GM19452 (cell line): ENCODE results near the gene HGFAC.

Experiments used
- ATAC-seq: cut with Tn5 transposase; IDR thresholded peaks from one replicate; pipeline ENCODE4 v1.9.1; 2021; ENCODE audit not compliant: unreplicated experiment

The HGFAC gene

DNA sequence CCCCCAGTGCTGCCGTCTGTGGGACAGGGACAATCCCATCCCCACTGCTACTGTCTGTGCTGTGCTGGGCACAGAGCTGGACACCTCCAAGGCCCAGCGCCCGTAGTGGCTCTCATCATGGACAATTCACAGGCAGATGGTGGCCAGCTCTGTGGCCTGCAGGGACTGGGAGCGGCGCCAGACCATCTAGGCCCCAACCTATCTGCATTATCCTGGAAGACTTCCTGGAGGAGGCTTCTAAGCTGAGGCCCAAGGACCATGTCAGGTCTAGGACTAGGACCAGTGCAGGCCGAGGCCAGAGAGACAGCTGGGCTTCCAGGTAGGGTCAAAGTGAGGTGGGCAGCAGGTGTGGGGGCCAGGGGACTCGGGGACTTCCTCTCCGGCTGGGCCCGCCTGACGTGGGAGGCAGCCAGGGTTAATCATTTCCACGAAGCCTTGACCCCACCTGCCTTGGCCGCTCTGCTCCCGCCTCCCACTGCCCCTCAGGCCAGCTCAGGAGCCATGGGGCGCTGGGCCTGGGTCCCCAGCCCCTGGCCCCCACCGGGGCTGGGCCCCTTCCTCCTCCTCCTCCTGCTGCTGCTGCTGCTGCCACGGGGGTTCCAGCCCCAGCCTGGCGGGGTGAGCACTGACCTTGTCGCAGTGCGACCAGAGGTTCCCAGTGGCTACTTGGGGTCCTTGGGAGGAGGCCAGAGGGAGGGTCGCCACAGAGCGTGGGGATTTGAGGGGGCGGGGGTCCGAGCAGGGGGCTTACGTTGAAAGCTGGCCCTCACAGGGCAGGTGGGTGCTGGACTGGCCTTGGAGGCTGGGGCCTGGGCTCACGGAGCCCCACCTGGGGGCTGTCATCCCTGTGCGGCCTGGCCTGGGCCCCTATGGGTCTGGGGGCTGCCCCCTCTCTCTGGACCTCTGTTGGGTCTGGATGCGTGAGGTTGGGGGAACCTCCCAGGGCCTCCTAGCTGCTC is at the start of gene HGFAC:
TSS of gene HGFAC (plus strand) at position 468 of the 959 bp plus-strand sequence. CDS start at position 502, 34 bp downstream.
- ATAC-seq, result no peak

DNA sequence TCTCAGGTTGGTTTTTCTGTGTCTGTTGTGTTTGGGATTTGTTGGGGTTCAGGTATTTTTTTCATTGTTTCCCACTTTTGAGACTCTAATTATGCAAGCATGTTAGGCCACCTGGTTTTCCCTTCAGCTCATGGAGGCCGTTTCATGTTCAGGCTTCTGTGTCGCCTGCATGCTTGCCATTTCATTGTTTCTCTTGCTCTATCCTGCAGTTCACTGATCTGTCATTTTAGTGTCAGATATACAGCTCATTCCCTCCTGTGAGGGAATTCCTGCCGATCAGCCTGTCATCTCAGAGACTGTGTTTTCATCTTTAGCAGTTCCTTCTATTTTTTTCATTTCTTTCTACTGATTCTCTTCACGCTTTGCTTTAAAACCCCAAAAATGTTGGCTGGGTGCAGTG is 49.4 kb upstream of the HGFAC start:
- no peak for ATAC-seq

DNA sequence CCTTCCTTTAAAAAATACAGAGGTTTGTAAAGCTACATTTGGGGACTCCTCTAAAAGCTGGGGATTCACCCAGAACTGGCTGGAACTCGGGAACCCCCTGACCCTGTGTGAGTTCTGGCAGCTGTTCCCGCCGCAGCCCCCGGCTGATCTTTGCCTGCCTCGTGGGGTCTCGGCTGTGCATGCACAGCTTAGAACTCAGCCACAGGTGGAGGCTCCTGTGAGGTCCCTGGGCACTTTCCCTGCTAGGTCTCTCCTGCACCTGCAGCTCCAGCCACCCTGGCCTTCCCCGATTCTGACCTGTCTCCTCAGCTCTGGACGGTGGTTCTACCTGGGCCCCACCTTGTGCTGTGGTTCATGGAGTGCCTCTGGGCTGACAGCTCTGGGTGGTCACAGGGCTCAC is 48.6 kb upstream of the HGFAC start:
- no peak for ATAC-seq

DNA sequence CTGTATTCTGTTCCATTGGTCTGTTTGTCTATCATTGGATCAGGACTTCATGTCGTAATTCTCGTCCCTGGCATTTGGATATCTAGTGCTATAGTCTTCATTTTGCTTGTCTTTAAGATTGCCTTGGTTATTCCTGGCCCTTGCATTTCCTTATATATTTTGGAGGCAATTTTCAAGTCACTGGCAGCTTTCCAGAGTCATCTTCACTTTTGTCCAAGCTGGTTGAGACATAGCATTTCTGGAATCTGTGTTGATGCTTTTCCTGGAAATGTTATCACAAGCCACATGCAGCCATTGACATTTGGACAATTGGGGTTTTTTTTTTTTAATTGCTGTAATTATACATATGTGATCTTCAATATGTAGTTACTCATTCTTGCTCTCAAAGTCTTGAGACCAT is 45.2 kb upstream of the HGFAC start:
- ATAC-seq, result no peak

DNA sequence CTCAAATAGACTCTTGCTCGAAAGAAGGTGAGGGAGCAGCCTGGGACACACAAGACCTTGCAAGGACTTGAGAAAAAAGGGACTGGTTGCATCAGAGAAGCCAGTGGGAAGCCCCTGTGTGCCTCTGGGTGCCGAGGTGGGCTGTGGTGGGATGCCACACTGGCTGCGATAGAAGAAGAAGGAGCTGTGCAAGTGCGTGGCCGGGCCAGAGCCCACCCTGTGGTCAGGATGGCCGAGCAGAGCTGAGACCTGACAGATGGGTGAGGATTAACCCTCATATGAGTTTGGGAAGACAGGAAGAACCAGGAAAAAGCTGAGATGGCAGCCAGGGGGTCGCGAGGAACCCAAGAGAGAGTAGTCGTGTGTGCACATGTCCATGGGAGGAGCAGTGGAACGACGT is 44.6 kb upstream of the HGFAC start:
- ATAC-seq, result no peak

DNA sequence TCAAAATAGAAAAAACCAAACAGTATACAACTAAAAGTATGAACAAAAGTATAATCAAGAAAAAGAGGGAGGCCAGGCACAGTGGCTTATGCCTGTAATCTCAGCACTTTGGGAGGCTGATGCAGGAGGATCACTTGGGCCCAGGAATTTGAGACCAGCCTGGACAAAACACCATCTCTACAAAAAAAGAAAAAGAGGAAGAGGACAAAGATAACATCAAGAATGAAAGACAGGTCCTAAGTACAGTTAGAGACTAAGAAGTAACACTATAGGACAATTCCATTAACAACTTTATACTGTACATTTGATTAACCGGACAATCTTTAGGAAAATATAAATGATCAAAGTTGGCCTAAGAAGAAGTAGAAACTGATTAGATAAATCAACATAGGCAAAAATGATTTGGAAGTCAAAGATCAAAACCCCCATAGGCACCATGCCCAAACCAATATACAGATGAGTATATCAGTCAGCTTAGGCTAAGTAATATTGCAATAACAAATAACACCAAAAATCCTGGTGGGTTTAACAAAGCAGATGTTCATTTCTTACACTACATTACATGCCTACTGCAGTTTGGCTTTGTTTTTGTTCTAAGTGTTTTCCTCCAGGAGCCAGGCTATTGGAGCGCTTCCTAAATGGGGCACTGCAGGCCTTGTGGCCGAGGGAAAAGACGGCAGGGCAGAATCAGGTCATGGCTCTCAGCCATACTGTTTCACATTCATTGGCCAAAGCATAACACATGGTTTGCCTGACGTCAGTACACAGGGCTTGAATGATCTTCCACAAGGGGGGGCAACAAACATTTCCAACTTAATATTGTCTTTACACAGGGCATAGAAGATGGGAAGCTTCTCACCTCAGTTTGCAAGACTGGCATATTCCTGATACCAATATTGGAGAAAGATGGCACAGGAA is 42.2 kb upstream of the HGFAC start:
- no peak for ATAC-seq

DNA sequence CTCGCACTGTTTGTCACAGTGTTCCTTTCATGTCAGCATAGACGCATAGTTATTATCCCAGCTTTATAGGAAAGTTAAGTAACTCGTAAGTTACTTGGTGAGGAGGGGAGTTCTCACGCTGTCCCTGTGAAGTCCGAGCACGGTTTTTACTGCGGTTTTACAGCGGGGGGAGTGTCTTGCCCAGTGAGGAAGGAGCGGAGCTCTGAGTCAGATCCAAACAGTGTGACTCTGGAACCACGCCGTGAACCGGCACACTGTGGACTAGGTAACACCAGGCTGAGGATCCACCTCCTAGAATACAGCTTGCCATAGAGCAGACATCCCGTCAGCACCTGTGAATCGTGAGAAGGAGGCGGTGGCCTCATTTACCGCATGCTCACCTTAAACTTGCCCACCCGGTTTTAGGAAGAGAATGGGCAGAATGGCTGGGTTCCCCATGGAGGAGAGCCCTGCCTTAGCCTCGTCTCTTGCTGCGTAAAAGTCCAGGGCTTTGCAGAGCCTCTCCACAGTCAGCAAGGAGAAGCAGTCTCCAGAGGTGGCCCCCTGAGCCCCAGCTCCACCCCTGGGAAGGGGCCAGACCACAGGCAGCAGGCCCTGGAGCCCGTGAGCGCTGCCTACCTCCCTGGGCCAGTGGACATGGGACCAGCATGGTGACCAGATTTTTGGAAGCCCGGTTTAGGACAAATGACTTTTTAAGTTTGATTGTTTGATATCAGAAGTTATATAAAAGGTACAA is 40.2 kb upstream of the HGFAC start:
- no peak for ATAC-seq

DNA sequence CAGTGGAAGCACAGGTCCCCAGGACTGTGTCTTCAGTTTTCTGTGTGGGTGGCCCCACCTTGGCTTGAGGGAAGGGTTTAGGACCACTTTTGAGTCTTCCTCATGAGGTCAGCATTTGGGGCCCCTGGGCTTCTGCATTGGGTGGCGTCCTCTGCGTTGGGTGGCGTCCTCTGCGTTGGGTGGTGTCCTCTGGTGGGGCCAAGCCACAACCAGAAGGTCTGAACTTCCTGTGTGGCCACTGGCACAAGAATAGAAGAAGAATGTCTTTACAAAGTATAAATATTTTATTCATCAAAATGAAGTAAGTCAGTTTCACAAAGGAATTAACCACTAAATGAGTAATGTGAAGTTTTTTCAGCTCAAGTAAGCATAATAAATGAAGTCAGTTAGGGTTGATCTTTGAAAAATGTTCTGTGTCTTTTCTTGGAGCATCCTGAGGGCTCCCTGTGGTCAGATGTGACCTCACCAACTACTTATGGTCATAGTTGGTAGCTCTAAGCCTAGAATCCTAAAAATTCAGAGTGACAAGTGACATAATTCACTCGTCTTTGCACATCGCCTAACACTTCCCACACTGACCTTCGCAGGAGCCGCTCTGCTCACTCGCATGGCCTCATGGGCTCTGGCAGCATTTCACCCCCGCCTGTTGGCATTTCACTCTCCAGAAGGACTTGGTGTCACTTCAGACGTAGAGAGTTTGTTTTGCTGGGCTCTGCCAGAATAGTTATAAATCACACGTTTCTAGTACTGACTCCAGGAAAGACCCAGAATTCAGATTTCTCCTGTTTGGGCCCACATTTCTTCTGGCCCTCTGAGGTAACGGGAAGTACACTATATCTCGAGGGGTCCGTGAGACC is 39.0 kb upstream of the HGFAC start:
- ATAC-seq, result no peak

DNA sequence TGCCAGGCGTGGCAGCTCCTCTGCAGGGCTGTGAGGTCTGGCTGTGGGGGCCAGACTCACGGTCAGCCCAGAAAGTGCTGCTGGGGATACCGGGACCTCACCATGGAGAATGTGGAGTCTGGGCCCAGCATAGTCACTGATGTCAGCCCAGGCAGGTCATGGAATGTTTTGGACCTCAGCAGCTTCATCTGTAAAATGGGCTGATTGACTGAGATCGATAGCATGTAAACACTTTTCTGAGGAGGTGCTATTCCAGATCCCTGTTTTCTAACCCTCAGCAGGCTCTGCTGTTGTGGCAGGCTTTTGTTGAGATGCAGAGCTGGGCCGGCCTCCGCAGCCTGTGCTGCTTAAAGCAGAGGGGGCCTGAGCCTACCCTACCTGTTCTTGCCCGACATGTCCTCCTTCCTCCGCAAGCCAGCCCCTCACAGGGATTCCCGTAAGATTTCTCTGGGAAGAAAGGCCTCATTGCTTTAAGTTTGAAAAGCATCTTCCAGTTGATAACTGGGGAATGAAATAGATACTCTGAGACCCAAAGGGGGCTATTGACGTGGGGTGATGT is 38.3 kb upstream of the HGFAC start:
- no peak for ATAC-seq

DNA sequence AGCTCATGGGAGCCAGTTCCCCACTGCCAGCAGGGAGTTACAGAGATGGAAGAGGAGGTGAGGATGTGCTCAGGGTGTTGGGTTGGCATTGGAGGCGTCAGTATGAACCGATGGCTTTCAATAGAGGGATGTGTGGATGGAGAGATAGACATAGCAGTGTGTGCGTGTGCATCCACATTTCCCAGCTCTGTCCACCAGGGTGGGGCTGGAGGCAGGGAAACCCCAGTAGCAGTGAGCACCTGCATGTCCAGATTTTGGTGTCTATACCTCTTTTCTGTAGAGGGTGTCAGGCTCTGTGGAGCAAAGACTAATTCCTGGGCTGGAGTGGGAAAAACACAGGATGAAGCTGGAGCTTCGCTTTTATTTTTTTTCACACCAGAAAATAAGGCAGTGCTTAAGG is 37.2 kb upstream of the HGFAC start:
- ATAC-seq, result no peak

DNA sequence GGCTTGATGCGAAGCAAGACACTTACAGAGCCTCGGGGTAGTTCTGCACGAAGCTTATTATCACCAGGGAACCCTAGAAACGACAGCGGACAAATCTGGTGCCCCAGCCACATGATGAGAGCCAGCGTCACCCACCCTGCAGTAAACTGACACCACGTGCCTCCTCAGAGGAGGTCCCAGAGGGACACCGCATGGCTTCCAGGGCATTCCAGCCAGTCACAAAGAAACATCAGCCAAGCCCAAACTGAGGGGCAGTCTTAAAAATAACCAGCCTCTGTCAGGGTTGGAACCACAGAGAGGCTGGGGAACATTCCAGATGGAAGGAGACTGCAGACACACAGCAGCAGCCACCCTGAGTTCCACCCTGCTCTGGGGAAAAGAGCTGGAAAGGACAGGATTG is 36.6 kb upstream of the HGFAC start:
- ATAC-seq, result no peak

DNA sequence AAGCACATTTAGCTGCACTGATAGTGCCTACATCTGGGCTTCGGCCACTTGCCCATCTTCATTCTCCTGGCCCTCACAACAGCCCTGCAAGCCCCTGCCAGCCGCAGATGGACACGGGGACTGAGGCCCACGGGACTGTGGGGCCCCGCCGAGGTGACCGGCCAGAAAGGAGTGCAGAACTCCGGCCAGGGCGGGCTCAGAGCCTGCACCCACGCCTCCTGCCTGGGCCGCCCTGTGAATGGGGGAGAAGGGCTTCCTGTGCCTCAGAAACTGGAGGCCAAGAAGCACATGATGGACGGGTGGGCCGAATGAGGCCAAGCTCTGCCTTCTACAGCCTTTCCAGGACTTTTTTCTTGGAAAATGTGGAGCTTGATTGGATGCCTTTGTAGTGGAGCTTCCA is 35.7 kb upstream of the HGFAC start:
- ATAC-seq, result no peak

DNA sequence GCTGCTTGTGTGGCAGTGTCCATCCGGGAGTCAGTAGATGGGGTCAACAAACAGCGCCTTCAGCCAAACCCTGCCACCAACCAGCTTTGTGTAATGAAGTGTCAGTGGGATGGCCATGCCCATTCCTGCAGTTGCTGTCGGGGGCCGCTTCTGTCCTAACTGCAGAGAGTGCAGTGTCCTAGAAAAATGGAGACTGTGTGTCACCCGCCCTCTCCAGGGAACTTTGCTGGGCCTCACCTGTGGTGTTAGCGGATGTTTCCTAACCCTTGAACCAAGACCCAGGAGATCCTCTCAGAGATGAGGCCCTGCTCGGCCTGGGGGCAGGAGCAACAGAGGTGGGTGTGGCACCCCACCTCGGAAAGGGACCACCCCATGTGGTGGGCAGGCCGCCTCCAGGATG is 35.3 kb upstream of the HGFAC start:
- ATAC-seq, result no peak

DNA sequence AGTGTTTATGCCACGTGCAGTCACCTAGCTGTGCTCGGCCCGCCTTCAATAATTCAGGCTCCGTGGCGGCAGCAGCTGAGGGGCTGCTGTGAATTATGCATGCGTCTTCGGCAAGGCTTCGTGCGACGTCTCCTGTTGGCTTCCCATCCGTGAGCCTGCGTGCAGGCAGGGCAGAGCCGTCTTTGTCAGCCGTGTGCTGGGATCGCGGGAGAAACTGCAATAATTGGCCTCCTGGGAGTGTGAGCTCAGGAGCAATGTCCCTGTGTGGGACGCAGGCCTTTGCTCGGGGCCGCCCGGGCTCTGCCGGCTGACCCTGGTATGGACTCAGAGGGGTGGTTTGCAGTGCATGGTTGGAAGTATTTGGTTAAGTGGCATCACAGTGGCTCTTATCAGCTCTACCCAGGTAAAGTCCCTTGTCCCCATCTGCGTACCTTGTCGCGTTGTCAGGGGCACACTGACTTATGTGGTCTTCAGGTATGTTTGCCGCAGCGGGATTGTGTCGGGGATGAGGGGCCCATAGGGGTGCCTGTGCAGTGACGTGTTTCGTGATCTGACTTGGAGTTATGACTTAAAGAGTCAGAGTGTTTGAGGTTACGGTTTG is 34.5 kb upstream of the HGFAC start:
- no peak for ATAC-seq

DNA sequence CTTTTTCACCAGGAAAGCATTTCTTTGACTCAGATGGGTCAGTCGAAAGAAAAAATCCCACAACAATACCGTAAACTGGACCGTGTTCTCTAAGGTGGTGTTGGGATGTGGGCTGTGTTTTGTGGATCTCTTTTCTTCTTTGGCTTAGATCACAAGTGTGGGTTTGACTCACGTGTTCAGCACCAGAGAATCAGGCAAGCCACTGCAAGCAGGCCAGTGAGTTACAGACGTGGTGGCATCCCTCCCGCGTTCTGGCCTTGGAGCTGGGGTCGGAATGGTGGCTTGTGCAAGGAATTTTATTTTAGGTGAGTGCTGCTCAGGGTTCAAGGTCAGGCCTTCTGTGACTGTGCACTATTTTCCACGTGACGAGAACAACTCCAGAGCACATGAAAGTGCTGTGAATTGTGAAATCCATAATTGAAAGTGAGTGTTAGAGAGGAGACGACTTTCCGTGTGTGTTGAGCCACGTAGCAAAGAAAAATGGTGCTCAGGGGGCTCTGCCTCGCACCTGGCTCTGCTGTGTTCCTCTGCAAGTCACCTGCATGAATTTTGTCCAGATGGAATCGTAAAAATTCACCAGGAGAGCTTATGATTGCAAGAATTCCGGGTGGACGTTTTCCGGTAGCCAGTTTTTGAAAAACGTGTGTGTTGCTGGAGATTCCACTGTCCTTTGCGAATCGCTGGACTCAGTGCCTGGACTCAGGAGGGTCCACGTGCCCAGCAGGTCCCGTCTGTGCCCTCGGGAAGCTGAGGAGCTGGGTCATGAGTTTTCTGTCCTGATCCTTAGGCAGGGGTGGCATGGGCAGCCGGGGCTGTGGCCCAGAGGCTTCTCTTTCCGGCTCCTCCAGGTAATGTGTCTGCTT is 33.6 kb upstream of the HGFAC start:
- ATAC-seq, result no peak

DNA sequence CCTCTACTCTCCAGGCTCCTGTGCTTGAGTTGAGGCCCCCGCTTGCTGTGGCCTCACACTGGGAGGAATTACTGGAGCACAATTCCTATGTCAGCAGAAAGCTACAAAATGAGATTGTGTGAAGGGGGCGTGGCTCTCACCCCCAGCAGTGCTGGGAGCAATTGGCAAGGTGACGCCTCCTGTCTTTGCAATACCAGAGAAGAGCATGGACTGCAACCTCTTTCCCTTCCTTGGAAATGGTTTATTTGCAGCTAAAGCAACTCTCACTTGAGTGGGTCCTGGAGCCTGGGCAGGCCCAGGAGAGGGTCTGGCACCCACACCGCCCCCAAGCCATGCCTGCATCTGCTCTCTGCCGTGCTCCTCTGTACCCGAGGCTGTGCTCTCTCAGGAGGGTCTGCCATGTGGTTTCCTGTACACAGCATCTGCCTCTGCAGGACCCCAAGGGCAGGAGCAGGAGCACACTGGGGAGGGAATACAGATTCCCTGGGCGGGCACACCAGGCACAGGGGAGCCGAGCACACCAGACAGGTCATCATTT is 32.9 kb upstream of the HGFAC start:
- no peak for ATAC-seq

DNA sequence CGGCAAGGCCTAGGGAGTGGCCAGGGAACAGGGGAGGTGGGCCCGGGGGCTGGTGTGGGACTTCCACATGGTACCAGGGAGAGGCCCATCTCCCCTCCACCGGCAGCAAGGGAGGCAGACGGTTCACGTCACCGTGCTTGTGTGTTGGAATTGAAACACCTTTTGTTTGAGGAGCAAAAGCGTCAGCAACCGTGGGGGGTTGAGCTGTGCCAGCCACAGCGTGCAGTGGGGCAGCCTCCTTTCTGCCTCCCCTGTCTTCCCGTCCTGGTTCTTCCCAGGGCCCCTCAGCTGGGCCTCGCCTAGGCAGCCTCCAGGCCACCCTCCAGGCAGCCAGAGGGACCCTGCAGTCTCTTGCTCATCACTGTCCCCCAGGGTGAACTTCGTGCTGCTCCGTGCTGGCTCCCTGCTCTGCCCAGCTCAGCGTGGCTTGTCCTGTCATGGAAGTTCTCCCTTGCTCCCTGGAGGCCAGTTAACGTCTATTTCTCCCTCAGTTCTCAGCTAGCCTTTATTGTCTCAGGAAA is 32.1 kb upstream of the HGFAC start:
- ATAC-seq, result no peak
